Adrenal gland (tissue), 12 donors: ENCODE measurements around the gene TTLL11. TPM values are rescaled to one million over a fixed set of nuclear protein-coding genes. Genes with fewer than 3 reads are reported as not detected.

Source experiments
- DNase-seq, 7 donors: peaks; one replicate each; pipeline ENCODE4 v3.0.0-alpha.2; 2019 to 2020
- H3K27ac ChIP-seq, 5 donors: fragments of 200-600 bp; sonication (generic) in 4 of 5; 1 replicate in 3 of 5; 2 replicates in 2 of 5; pipeline versions ENCODE4 v1.5.1 to v1.8.0; 2016 to 2020; ENCODE audit warnings: mild to moderate bottlenecking in 1 of 5
- H3K27me3 ChIP-seq: fragments of 200-600 bp; 2 replicates; pipeline ENCODE4 v1.8.0; 2021
- H3K36me3 ChIP-seq, 2 donors: fragments of 200-600 bp; replicated peaks in 1 of 2; 1 replicate in 1 of 2; 2 replicates in 1 of 2; pipeline versions ENCODE4 v1.5.1 to v1.8.0; 2018 to 2022
- H3K4me1 ChIP-seq, 2 donors: fragments of 200-600 bp; replicated peaks in 1 of 2; 1 replicate in 1 of 2; 2 replicates in 1 of 2; pipeline versions ENCODE4 v1.5.1 to v1.8.0; 2018 to 2021
- H3K4me3 ChIP-seq, 4 donors: fragments of 200-600 bp; sonication (generic) in 3 of 4; one replicate each; pipeline ENCODE4 v1.5.1; 2016 to 2018
- H3K9me3 ChIP-seq, 3 donors: fragments of 200-600 bp; sonication (generic) in 1 of 3; replicated peaks in 1 of 3; 1 replicate in 2 of 3; 2 replicates in 1 of 3; pipeline versions ENCODE4 v1.5.1 to v1.8.0; 2016 to 2021
- POLR2A ChIP-seq, 2 donors: fragments of 450-650 bp; IDR thresholded peaks; one replicate each; pipeline ENCODE4 v1.6.1; 2017; ENCODE audit warnings: antibody characterized with exemption in 2 of 2, mild to moderate bottlenecking in 2 of 2, moderate library complexity in 1 of 2
- WGBS, 4 donors: extraction: QIAGEN DNeasy Blood & Tissue Kit in 2 of 4; methylation state at CpG; one replicate each; pipeline versions ENCODE4 v1.1.5 to v1.1.7; 2013 to 2017; 5-methylcytosine and 5-hydroxymethylcytosine counted together
- intact Hi-C, 2 donors: fragments of 100-400 bp; cut with DNase I; formaldehyde crosslinking; loops; one replicate each; pipeline versions ENCODE4 v1.14.1 to v1.15.0; 2022 to 2023
- polyA plus RNA-seq, 3 donors: library from polyadenylated mRNA; stranded (reverse); fragments of 200-250 nt in 2 of 3; fragments of 350-450 nt in 1 of 3; fragmentation: Illumina TruSeq in 1 of 3; extraction: RNeasy Lipid Tissue Mini Kit (QIAGEN cat#74804) in 1 of 3; gene quantifications; one replicate each; pipeline ENCODE4 v1.2.3, GENCODE V29; 2013 to 2014
- total RNA-seq, 9 donors: library from RNA; depleted of rRNA in 4 of 9; stranded (reverse); fragments of >200 nt in 4 of 9; fragments of 120-200 nt in 1 of 9; fragmentation: NEBNext Ultra II Directional in 1 of 9; extraction: Animal tissue kit (Norgen Biotek cat#: 25700) in 1 of 9; gene quantifications; one replicate each; pipeline versions ENCODE4 v1.1.0 to v1.2.4, GENCODE V29; 2013 to 2023
- TF ChIP-seq, protein P1 (sequence below), 6 experiments: fragments of 450-650 bp in 4 of 6; fragments of 200-600 bp in 2 of 6; sonication (generic) in 1 of 6; IDR thresholded peaks; 1 replicate in 5 of 6; 2 replicates in 1 of 6; pipeline versions ENCODE4 v1.5.1 to v1.8.0; 2016 to 2021; ENCODE audit warnings: antibody characterized with exemption in 6 of 6, mild to moderate bottlenecking in 2 of 6, moderate library complexity in 1 of 6
- donor health status: healthy with polysubstance abuse.
- donor health status: Bipolar disorder and iron deficiency.
- donor health status: DM: yes; HTN: yes; CAD: no.
- donor health status: DM: no; HTN: no; CAD: no.
- donor health status: DM: no; HTN: no; CAD: no.
- donor health status: DM: yes; HTN: yes; CAD: no.

Gene TTLL11
- total and polyA plus RNA-seq, 12 donors, result 4.8 to 30.9 (median 13.7) TPM

DNA sequence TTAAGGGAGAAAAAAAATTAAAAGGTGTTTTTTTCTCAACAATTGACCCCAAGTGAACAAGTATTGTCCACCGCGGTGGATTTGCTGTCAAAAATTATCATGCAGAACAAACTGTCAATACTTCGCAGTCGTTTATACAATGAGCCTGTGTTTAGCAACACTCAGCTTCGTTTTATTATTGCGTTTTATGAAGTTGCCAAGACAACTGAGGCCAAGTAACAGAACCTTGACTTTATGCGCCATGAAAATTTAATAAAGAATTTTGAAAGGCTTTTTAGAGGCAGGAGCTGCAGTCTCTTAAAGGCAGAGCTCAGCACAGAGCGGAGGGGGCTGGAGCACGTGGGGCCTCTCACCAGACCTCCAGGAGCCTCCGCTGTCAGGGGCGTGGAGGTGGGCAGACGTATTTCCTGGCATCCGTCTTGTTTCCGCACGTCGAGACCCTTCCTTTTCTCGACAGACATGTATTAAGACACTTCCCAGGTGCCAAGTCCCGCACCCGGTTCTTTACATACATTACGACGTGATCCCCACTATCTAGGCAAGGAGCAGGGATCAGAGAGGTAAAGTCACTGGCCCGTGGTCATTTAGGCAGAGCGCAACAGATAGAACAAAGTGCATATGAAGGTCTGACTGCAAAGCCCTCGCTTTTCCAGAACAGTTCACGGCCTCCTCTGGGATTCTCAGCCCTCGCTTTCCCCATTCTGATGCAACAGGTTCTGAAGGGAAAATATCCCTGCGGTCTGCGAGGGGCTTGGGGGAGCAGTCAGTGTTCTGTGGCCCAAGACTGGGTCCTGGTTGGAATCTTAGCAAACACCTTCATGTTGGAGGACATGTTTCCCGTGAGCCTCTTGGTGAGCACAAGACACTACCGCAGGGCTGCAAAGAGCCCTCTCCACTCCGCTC is 277.3 kb downstream of the TTLL11 start:
- Histone ChIP-seq H3K27me3 (no peaks in the 10 kb centered on the region), H3K9me3 (no peaks in the 10 kb centered on the region), H3K4me1 (no peaks in the 10 kb centered on the region), H3K36me3 (no peaks in the 10 kb centered on the region), H3K4me3 (no peak overlapping the region), H3K27ac (no peak overlapping the region)
- no peak for TF ChIP-seq POLR2A (IDR thresholded peaks at IDR 0.05)
- TF ChIP-seq, protein P1, sequence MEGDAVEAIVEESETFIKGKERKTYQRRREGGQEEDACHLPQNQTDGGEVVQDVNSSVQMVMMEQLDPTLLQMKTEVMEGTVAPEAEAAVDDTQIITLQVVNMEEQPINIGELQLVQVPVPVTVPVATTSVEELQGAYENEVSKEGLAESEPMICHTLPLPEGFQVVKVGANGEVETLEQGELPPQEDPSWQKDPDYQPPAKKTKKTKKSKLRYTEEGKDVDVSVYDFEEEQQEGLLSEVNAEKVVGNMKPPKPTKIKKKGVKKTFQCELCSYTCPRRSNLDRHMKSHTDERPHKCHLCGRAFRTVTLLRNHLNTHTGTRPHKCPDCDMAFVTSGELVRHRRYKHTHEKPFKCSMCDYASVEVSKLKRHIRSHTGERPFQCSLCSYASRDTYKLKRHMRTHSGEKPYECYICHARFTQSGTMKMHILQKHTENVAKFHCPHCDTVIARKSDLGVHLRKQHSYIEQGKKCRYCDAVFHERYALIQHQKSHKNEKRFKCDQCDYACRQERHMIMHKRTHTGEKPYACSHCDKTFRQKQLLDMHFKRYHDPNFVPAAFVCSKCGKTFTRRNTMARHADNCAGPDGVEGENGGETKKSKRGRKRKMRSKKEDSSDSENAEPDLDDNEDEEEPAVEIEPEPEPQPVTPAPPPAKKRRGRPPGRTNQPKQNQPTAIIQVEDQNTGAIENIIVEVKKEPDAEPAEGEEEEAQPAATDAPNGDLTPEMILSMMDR (IDR thresholded peaks at IDR 0.05), result no peak
- WGBS, 4 donors, result 85 to 88% (median 86%) methylated on average over 31 of the region's 31 CpGs
- DNase-seq, result no peak
- intact Hi-C loops, result loop anchor here in 1 of 2 donors (10.0 kb wide), 1 partner anchor 59 kb away; no protein-coding TSS in a partner anchor

DNA sequence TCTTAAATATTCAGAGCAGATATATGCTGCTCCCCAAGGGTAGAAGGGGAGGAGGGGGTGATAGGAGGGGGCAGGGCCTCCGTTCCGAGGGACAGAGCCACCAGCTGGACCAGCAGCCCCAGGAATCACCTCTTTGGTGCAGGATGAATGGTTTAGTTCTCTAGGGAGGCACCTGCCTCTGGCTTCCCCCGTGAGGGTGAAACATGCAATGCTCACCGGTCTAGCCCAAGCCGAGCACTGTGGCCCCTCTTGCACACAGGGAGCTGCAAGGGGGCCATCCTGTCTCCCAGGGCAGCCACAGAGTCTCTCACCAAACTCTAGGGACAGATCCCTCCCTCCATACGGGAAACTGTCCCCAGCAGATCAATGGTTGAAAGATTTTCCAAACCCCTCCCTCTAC is 278.0 kb downstream of the TTLL11 start:
- Histone ChIP-seq H3K36me3 (no peaks in the 10 kb centered on the region), H3K27me3 (no peaks in the 10 kb centered on the region), H3K4me1 (no peaks in the 10 kb centered on the region), H3K27ac (no peak overlapping the region), H3K4me3 (no peak overlapping the region), H3K9me3 (no peaks in the 10 kb centered on the region)
- DNase-seq, result no peak
- TF ChIP-seq POLR2A (IDR thresholded peaks at IDR 0.05), result no peak
- TF ChIP-seq, protein P1 (IDR thresholded peaks at IDR 0.05), result no peak
- WGBS, 4 donors, result 88 to 92% (median 90%) methylated on average over 4 to 6 of the region's 6 CpGs
- intact Hi-C loops, result loop anchor here in 1 of 2 donors (10.0 kb wide), 1 partner anchor 60 kb away; no protein-coding TSS in a partner anchor

DNA sequence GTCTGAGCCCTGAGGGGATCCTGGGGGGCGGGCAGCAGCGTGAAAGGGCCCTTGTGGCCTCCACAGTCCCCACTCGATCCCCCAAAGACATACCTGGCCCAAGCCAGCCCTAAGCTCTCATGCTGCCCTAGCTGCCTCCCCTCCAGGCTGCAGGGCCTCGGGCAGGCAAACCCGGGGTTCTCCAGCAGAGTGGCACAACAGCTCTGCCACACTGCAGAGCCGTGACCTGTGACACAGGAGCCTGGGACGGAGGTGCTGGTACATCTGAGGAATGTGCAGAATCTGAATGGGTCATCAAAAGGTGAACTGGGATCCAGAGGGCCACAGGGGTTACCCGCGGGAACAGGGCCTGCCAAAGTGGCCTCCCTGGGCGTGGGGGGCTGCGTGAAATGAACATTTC is 278.5 kb downstream of the TTLL11 start:
- Histone ChIP-seq H3K27ac (no peak overlapping the region), H3K4me1 (no peaks in the 10 kb centered on the region), H3K36me3 (no peaks in the 10 kb centered on the region), H3K4me3 (no peak overlapping the region), H3K27me3 (no peaks in the 10 kb centered on the region), H3K9me3 (no peaks in the 10 kb centered on the region)
- no peak for DNase-seq
- TF ChIP-seq, protein P1 (IDR thresholded peaks at IDR 0.05), result no peak
- no peak for TF ChIP-seq POLR2A (IDR thresholded peaks at IDR 0.05)
- WGBS, 4 donors, result 85 to 91% (median 88%) methylated on average over 9 to 11 of the region's 11 CpGs
- intact Hi-C loops, result loop anchor here in 1 of 2 donors (10.0 kb wide), 1 partner anchor 60 kb away; no protein-coding TSS in a partner anchor

DNA sequence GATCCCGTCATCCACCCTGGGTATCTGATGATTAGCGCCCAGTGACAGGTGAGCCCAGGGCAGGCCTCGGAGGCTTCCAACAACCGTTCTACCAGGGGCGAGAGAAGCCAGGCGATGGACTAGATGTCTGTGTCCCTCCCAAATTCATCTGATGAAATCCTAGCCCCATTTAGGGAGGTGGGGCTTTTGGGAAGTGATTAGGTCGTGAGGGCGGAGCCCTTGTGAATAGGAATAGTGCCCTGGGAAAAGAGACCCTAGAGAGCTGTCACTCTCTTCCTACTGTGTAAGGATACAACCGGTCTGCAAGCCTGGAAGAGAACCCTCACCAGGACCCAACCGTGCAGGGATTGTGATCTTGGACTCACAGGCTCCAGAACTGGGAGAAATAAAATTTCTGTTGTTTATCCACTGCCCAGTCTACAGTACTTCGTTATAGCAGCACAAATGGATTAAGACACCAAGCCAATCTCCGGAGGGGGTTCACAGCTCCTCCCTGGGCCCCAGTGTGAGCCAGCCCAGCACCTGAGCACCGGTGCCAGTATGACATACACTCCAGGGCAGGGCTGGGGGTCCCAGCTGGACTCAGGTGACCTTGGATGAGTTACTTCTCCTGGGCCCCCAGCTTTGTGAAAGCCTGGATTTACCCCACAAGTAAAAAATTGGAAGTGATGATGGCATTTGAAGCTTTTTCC is 279.4 kb downstream of the TTLL11 start:
- intact Hi-C loops, result loop anchor here in 1 of 2 donors (10.0 kb wide), 1 partner anchor 61 kb away; no protein-coding TSS in a partner anchor
- Histone ChIP-seq H3K27me3 (no peaks in the 10 kb centered on the region), H3K4me1 (no peaks in the 10 kb centered on the region), H3K36me3 (no peaks in the 10 kb centered on the region), H3K27ac (no peak overlapping the region), H3K4me3 (no peak overlapping the region), H3K9me3 (no peaks in the 10 kb centered on the region)
- 87 to 92% (median 91%) methylated on average over 7 to 13 of the region's 13 CpGs for WGBS, 4 donors
- no peak for TF ChIP-seq POLR2A (IDR thresholded peaks at IDR 0.05)
- TF ChIP-seq, protein P1 (IDR thresholded peaks at IDR 0.05), result no peak
- no peak for DNase-seq
